HCEC 1CT (cell line): ENCODE measurements around the gene DCAF6.
A peak's percentile ranks its signal among the peaks of the same experiment; 100 is the strongest.

Experiments
- DNase-seq: peaks from one replicate; pipeline ENCODE4 v3.0.0-alpha.2; 2017

The DCAF6 gene

DNA sequence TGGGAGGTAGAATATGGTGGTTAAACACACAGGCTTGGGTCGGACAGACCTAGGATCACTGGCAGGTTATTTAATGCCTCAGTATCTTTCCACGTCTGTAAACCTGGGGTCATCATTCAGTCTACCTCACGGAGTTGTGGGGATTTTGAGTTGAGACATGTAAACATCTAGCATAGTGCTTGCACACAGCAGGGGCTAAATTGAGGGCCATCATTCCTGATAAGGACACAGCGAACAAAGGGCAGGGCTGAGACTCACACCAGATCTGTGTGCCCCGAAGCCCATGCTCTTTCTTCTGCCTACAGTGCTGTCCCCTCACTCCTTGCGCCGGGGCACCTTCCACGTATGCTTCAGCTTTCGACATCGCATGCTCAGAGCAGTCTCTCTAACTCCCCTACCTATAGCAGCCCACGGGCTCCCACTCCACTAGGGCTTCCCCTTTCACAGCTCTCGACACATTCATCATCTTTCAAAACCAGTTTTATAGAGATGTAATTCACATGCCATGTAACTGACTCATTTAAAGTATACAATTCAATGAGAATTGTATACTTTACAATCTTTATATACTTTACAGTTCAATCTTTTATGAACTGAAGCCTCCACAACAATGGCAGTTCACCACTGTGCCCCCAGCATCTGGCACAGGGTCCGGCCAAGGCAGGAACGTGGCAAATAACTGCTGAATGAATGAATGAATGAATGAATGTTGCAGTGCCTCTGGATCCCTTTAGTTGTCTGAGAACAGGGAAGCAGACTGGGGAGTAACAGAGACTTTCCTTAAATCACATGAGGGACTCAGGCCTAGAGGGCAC, 152.2 kb downstream of the DCAF6 start:
- peak; percentile 20 for DNase-seq

DNA sequence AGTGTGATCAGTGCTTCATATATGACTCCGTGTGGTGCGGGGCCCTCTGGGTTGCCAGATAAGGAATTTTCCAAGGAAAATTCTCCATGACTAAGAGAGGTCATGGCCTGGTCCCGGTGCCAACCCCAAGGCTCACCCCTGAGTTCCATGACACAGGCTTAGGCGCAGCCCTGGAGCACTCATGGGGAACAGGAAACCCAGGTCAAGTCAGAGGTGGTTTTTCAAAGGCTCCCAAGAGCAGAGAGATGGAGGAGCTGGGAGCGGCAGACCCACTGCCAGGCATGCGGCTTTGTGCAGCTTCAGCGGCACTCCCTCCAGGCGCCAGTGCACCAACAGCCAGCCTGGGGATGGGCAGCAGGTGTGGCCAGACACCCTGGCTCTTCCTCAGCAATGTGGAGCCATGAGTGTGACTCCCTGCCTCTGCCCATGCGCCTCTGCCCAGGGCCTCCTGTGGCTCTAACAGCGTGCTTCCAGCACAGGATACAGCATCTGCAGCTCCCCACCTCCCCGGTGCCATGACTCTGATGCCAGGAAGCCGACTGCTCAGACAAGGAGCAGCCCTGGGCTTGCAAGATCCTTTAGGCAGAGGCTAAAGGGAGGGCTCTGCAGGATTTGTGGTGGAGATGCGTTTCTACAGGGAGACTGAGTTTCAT, 153.0 kb downstream of the DCAF6 start:
- peak; percentile 27 for DNase-seq

DNA sequence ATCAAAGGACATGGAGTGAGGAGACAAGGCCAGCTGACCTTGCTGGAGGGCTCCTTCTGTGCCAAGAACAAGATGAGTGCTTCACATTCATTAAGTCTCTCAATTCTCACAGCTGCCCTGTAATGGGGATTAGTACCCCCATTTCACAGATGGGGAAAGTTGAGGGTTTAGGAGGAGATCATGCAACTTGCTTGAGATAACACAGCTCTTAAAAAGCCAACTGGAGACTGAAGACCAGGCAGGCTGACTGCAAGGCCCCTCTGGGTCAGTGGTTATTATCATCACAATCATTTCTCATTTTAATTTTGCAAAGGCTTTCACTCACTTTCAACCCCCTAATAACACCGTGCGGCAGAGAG, 153.5 kb downstream of the DCAF6 start:
- DNase-seq: no peak

DNA sequence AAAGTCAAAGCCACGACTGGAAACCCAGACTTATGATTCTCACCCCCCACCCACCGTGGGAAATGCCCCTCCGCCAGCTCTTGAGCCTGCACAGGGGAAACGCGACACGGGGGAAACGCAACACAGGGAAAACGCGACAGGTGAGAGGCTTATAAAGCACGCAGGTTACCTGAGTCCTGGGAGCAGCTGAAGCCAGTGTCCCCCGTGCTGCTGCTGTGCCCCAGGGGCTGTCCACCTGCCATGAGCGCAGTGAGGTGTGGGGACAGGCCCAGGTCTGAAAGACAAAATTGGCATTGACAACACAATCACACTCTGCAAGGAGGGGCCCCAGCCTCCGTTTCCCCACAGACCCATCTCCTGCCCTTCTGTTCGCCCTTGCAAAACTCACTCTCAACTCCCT, 153.9 kb downstream of the DCAF6 start:
- no peak for DNase-seq

DNA sequence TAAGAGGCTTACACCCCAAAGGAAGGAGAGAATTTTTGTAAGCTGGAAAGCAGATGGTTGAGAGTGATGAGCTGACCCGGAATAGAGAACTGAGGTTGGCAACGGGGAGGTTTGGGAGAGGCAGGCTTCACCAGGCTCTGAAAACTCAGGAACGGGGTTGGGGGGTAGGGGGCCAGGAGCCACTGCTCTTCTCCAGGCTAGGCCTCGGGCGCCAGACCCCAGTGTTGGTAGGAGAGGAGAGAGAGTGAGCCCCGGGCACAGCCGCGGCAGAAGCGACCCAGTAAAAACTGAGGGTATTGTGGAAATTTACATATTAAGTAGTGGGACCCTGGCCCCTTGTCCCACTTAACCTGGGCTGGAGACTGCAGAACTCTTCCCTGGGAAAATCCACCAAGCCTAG, 154.6 kb downstream of the DCAF6 start:
- DNase-seq: no peak

DNA sequence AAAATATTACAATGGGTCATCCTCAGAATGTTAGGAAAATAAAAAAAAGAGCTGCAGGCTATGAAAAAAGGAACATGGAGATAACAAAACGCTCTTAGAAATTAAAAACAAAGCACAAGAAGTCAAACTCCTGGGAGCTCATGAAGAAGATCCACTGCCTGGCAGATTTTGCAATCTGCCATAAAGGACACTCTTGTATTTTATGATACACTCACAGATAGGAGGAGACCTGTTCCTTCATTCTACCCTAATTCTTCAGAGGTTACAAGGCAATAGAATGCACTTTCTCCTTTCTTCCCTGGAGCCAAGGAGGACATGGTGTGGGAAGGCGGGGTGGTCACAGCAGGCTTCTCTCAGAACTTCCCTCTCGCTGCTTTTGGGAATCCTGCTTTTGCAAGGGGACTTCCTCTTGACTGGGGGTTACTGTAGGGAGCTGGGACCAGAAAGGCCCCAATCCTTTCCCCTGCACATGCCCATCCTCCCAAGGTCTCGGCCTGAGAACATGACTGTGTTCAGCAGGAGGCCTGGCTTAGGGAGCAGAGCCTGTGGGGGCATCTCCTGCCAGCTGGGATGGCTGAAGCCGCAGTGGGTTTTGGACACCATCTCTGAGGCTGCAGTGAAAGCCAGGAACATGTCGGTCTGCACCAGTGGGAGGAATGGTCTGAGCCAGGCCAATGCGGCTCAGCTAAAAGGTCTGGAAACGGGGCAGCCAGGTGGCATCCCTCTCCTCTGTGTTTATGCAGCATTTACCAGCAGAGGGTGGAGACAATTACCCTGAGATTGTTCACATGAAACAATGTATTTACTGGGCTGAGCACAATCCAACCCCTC, 155.5 kb downstream of the DCAF6 start:
- DNase-seq: no peak

DNA sequence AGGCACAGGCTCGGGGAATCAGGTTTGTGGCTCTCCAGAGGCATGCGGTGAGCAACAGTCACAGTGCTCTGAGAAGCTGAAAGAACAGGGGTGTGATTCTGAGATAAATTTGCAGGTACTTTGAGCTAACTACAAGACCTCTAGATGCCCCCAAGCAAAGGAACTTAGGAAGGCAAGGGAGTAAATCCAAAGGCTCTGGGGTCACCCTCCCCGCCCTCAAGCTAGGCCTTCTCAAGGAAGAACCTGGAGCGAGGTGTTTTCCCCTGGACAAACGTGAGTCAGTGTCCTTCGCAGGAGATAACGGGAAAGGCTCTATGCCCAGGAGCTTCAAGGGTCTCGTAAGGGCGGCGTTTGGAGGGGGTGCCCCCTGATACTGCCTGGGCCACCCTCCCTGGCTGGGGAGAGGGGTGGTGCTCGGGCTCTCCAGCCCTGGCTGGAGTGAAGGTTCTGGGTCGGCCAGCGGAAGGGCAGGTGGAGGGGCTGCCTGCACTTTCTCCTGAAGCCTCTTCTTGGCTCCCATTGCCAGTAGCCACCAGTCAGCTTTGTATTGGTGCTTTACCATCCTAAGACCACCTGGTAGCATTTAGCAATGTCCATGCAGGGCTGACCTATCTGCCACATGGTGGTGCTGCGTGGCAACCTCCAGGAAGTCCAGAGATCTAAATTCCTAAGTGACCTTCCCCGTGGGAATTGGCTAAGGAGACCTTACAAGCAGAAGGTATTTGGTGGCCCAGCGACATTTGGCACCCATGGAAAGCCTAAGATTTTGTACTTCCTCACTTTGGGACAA, 156.3 kb downstream of the DCAF6 start:
- peak; percentile 41 for DNase-seq

DNA sequence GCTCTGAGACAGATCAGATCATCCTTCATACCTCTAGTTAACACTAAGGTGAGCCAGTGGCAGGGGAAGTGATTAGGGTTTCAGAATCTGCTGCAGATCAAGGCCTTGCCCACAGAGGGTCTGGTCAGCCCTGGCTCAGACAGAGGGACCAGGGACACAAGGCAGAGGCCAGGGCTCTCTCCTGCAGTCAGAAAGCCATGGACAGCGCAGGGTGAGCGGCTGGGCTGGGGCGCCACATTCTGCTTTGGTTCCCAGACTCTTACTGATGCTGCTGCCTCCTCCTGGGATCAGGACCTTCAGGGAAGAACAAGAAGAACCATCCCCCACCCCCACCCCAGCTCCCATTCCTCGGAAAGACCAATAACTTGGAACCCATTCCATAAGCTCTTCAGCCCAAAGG, 157.1 kb downstream of the DCAF6 start:
- DNase-seq: no peak

DNA sequence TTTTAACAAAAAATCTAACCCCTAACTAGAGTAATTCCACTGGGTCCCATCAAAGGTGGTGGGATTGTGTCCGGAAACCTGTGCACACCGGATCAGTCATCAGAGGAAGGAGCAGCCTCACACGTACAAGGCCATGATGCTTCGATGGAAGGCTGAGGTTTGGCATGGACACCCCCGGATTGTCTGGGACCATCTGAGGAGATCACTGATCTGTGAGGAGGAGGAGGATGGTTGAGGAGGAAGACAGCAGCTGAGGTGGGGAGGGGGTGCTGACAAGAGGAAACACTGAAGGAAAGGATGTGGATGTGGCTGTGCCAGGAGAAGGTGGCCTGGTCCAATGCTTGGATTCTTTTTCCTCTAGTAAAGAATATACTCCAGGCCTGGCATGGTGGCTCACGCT, 159.0 kb downstream of the DCAF6 start:
- DNase-seq: no peak

DNA sequence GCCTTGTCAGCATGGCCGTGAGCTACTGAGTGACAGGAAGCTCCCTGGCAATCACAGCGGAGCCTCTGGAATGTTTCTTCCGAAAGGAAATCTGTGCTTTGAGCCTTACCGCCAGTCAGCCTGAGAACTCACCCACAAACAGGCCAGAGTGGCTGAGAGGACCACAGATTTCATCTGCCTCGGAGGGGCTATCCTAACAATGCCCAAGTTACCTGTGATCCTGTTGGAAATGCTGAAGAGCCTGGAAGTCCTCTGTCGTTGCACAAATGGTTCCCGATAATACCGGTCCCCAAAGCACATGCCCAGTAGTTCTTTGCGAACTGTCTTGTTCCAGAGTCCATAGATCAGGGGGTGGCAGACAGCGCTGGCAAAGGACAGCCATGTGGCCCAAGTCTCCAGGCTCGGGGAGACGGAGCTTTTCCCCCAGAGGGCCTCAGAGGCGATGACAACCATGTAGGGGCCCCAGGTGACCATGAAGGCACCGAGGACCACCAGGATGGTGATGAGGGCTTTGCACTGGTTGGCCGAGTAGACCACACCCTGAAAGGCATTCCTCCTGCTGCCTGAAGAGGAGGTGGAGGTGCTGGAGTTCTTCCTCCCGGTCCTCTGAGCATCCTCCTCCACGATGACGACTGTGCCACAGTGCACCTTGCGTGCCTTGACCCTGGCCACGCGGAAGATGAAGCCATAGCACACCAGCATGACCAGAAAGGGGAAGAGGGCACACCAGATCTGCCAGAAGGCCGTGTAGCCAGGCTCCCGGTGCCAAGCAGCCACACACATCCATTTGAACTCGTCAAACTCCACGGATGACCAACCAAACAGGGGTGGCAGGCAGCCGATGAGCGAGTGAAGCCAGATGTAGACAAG, 160.0 kb downstream of the DCAF6 start:
- DNase-seq: no peak

DNA sequence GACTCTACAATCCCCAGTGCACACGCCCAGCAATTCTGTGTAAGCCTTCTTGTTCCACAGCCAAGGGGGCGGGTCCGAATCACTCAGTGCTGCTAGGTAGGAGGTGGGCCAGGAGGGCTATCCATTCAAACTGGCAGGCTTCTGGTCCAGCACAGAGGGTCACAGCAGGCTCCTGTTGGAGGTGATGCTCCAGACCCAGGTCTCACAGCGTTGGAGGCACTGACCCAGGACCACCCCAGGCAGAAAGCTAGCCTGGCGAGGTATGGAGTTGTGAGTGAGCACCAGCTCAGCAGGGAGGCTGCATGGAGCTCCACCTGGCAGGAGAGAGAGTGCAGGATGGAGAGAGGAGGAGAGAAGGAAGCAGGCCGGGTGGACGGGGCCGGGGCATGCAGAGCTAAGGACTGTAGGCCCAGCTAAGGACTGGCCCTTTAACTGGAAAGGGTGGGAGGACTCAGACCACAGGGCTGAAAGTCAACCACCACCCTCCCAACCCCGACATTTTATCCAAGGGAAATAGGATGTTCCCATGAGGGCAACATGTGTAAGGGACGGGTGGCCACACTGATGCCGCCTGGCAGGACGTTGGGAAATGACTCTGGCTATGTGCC, 161.5 kb downstream of the DCAF6 start:
- DNase-seq: no peak

DNA sequence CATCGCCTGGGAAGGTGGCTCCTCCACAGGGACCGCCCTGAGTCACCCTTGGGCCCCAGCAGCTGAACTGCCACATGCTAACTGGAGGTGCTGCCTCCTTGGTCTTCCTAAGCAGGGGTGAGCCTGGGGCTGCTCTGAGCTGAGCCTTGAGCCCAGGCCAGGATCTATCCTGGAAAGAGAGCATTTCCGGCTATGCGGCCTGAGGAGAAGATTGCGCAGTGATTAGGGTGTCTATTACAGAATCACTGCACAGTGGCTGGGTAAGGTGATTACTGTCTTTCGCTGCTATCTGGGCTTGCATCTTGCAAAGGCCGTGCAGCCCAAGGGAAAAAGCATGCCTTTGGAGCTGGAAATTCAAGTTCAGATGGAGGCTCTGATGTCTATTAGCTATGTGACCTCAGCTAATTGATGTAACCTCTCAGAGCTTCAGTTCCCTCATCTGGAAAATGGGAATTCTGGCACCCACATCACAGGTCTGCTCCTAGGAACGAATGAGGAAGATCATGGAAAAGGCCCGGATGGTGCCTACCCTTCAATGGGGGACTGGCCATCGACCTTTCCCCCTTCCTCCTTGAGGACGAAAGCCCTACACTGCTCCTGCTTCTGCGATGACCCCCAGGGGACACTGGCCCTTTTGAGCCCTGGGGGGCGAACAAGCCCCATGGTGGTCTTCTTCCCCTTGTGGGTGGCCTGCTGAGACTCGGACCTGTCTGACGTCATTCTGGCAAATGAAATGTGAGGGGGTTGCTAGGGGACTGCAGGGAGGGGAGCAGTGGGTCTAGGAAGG, 162.2 kb downstream of the DCAF6 start:
- no peak for DNase-seq

DNA sequence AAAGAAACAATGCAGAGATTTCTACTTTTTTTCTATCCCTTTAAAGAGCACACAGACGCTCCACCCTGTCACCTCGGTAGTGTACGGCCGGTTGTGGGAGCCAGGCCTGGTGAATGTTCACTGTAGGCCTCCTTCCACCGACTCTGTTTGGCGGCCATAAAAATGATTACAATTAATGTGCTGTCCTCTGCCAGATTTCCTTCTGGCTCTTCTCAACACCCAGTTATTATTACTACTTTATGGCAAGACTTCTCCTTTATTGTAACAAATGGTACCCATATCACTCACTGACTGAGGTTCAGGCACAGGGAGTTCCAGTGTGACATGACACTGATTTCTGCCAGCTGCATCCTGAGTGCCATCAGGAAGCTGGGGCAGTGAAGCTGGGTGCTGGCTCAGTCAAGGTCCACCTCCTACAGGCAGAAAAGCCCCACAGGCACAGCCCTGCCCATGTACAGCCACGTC, 162.9 kb downstream of the DCAF6 start:
- no peak for DNase-seq

DNA sequence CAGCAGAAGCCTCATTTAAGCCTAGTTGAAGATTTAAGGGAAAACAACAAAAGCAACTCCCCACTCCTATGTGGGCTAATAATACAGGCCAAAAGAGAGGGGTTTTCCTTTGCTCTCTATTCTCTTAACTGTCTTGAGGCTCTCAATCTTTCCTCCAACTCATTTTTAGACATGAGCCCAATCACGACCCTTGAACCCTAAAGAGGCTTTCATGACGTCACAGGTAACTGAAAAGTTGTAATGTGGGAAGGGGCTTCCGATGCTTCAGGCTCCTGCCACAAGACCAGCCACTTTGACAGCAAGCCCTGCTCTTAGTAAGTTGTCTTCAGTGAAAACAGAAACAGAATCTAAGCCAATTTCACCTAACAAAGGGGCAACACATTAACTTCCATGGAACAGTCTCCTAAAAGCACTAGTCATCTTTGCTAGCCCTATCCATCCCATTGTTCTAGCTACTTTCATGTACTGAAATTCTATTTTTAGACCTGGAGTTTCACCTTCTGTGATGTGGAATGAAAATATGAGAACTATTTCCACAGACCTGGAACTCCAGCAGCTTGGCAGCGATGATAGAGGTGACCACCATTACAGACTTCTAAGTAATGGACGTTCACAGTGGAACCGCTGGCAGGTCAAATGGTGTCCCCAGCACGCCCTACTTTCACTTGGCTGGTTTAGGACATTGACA, 164.0 kb downstream of the DCAF6 start:
- no peak for DNase-seq

DNA sequence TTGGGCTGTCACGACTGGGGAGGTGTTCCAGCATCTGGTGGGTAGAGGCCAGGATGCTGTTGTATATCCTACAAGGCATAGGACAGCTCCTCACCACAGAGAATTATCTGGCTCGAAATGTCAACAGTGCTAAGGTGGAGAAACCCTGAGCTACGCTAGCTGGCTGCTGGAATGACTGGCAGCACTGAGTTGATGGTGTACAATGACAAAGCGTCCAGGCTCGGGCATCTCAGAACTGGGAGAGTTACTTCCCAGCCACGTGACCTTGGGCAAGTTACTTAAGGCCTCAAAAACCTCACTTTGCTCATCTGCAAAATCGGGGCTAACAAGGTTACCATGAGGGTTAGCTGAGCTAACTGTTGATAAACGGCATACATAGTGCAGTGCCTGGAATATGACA, 164.9 kb downstream of the DCAF6 start:
- no peak for DNase-seq

DNA sequence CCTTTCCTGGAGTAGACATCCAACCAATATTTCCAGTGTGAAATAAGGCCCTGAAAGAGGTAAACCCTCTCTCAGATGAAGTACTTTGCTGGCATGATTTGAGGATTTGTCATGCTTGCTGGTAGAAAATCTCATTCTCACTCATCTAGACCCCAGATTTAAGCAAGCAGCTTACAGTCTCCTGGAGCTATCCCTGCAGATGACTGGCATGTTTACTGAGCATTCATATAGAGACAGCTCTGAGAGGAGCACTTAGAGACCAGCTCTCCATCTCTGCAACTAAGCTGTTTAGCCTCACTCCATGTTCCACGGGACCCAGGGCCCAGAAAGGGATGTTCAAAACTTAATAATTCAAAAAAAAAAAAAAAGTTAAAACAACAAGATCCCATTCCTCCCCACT, 166.0 kb downstream of the DCAF6 start:
- DNase-seq: no peak

DNA sequence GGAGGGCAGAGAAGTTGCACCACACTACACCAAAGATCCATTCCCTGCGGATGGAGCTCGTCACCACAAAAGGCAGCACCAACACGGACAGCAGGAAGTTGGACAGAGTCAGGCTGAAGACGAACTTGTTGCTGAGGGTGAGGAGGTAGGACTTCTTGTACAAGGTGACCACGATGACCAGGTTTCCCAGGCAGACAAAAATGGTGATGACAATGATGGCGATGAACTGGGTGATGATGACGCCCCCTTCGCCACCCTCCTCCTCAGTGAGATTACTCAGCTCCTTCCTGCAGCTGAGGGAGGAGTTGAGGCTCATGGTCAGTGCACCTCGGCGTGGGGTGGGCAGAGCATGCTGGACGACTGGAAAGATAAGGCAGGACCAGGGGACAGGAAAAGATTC, 168.1 kb downstream of the DCAF6 start:
- no peak for DNase-seq

DNA sequence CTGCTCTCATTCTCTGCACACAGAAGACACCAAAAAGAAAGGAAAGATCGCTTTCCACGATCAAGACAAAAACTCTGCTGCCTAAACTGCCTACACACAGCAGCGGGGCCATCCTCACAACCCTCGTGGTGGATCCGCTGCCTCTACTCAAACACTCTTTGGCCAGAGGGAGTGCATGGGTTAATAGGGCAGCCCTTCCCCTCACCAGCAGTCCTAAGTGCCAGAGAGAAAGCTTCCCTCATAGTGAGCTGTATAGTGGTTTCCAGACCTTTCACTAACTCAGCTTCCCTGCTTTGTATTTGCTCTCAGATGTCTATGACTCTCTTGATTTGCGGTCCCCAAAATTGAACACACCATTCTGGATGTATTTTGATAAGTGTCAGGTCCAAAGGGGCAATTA, 169.4 kb downstream of the DCAF6 start:
- no peak for DNase-seq

DNA sequence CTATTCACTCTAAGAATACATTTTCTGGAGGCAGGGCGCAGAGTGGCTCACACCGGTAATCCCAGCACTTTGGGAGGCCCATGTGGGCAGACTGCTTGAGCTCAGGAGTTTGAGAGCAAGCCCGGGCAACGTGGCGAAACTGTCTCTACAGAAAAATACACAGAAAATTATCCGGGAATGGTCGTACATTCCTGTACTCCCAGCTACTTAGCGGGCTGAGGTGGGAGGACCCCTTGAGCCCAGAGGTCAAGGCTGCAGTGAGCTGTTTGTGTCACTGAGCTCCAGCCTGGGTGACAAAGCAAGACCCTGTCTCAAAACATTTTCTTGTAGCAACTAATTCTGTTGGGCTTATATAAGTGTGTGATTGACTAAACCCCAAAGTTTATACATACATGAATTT, 169.8 kb downstream of the DCAF6 start:
- DNase-seq: no peak
